ENCODE results near the gene OTX2. TPM values are rescaled to one million over a fixed set of nuclear protein-coding genes. Genes with fewer than 3 reads are reported as not detected.
A peak's percentile ranks its signal among the peaks of the same experiment; 100 is the strongest.

The OTX2 gene
- total RNA-seq, 1 donor from 2014 or later = not detected

DNA sequence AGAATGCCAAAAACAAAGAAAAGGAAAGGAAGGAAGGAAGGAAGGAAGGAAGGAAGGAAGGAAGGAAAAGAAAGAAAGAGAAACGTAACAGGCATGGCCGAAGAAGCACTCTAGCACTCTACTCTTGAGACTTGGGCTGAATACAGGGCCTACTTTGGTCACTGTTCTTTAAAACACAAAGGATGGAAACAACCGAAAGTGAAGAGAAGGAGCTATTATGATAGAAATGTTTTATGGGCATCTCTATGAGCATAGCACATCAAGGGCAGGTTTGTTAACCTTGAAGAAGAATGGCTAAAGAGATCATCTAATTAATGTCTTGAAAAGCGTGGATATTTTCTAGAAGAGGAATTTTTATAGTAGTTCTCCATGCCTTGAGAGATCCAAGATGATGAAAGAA, 15.9 kb upstream of the OTX2 start:
- H3K4me1 Mint-ChIP-seq (ENCODE audit: low read depth) = peaks cover 5% of the 10 kb centered on the region
- no peak overlapping the region for H3K27ac Mint-ChIP-seq
- H3K36me3 Mint-ChIP-seq (ENCODE audit: insufficient read depth) = no peaks in the 10 kb centered on the region
- TF ChIP-seq, protein P1, sequence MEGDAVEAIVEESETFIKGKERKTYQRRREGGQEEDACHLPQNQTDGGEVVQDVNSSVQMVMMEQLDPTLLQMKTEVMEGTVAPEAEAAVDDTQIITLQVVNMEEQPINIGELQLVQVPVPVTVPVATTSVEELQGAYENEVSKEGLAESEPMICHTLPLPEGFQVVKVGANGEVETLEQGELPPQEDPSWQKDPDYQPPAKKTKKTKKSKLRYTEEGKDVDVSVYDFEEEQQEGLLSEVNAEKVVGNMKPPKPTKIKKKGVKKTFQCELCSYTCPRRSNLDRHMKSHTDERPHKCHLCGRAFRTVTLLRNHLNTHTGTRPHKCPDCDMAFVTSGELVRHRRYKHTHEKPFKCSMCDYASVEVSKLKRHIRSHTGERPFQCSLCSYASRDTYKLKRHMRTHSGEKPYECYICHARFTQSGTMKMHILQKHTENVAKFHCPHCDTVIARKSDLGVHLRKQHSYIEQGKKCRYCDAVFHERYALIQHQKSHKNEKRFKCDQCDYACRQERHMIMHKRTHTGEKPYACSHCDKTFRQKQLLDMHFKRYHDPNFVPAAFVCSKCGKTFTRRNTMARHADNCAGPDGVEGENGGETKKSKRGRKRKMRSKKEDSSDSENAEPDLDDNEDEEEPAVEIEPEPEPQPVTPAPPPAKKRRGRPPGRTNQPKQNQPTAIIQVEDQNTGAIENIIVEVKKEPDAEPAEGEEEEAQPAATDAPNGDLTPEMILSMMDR (IDR thresholded peaks at IDR 0.05; ENCODE audit: unreplicated experiment) = no peak
- H3K9me3 Mint-ChIP-seq (ENCODE audit: low read depth) = no peaks in the 10 kb centered on the region
- DNase-seq (ENCODE audit: low spot score, unreplicated experiment) = no peak
- H3K4me3 Mint-ChIP-seq (ENCODE audit: low read depth) = no peak overlapping the region
- H3K27me3 Mint-ChIP-seq = peaks cover 36% of the 10 kb centered on the region

DNA sequence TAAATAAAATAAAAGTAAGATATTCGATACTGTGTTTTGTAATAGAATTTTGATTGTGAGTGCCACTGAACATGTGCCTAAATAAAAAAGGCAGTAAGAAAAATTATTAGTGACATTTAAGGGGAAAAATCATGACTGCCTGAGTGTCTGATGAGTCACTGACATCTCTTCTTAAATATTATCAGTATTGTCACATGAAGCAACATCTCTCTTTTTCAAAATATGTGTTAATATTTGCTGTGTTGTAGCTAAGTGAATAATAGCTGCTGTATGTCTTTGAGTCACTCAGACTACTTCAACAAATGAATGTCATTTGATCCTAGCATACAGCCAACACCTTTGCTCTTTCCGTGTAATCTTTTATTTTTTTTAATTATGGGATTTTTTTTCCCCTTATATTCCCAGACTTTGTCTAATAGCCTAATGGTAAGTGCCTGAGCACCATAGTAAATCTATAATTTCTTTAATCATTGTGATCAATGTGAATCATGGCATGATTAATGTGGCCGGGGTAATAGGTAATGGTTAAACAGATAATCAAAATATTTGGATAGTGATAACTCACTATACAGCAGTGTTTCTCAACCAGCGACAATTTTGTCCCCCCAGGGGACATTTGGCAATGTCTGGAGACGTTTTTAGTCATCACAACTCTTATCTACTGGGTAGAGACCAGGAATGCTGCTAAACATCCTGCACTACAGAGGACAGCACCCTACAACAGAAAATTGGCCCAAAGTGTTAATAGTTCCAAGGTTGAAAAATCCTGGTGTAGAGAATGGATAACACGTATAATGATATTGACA, 11.7 kb upstream of the OTX2 start:
- Mint-ChIP-seq H3K27me3 (peaks cover 62% of the 10 kb centered on the region), H3K4me3 (ENCODE audit: low read depth) (no peak overlapping the region), H3K27ac (no peak overlapping the region), H3K9me3 (ENCODE audit: low read depth) (no peaks in the 10 kb centered on the region), H3K4me1 (ENCODE audit: low read depth) (peaks cover 8% of the 10 kb centered on the region), H3K36me3 (ENCODE audit: insufficient read depth) (no peaks in the 10 kb centered on the region)
- DNase-seq (ENCODE audit: low spot score, unreplicated experiment) = no peak
- TF ChIP-seq, protein P1 (IDR thresholded peaks at IDR 0.05; ENCODE audit: unreplicated experiment) = no peak

DNA sequence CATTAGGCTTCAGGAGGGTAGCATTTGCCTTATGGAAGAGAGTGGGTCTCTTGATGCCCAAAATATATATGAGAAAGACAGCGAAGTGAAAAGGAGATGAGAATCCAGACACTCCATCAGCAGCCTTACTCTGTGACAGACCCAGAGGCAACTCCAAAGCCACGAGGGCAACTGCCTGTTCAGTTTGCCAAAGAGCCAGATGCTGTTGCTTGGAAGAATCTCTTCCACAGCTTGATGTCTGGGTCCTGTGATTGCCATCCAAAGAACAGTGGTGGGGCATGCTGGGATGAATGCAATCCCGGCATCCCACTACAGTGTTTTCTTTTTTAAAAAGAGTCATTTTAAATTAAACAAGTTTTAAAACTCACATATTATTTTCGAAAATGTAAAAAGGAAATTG, 10.9 kb upstream of the OTX2 start:
- no peak for DNase-seq (ENCODE audit: low spot score, unreplicated experiment)
- peaks cover 9% of the 10 kb centered on the region for H3K4me1 Mint-ChIP-seq (ENCODE audit: low read depth)
- TF ChIP-seq, protein P1 (IDR thresholded peaks at IDR 0.05; ENCODE audit: unreplicated experiment) = no peak
- no peaks in the 10 kb centered on the region for H3K9me3 Mint-ChIP-seq (ENCODE audit: low read depth)
- no peaks in the 10 kb centered on the region for H3K36me3 Mint-ChIP-seq (ENCODE audit: insufficient read depth)
- H3K27me3 Mint-ChIP-seq = peaks cover 69% of the 10 kb centered on the region
- H3K4me3 Mint-ChIP-seq (ENCODE audit: low read depth) = no peak overlapping the region
- no peak overlapping the region for H3K27ac Mint-ChIP-seq

- no peak for DNase-seq (ENCODE audit: low spot score, unreplicated experiment)
- no peak overlapping the region for H3K4me3 Mint-ChIP-seq (ENCODE audit: low read depth)
Observed at GRCh38 chr14:56817396-56817921, 7.2 kb upstream of the OTX2 start.

DNA sequence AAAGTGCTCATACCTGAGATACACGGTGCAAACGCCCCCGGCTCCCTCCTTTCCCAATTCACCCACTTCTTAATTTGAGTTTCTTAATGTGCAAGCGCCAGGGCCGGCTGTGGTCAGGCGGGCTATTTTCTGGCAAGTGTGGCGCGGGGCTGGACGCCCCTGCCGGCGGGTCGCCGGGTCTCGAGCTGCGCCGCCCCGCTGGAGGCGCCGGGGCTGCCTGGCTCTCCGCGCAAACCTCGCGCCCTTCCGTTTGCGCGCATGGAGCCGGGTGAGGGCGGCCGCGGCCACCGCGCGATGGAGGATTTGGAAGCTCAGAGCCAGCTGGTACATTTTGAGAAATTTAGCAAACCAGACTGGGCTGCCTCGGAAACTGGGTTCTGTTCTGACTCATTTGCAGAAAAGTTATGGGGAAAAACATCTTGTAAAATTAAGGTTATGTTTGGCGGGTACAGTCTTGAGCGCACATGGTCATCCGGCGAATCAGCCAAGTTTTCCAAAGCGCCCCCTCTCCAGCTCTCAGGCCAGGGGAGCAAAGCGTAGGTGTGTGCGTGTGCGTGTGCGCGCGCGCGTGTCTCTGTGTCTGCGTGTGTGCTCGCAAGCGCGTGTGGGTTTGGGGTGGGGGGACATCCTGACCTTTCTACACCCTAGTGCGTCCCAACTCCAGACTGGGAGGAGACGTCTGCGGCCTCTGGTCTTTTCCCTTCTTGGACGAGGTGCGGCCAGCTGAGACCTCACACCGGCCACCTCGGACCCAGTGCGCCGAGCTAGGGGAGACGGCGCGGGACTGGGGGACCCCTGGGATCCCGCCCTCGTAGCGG, 6.5 kb upstream of the OTX2 start:
- Mint-ChIP-seq H3K4me3 (ENCODE audit: low read depth) (peak overlapping the region; percentile 23), H3K36me3 (ENCODE audit: insufficient read depth) (no peaks in the 10 kb centered on the region), H3K9me3 (ENCODE audit: low read depth) (no peaks in the 10 kb centered on the region), H3K27me3 (peaks cover 88% of the 10 kb centered on the region), H3K4me1 (ENCODE audit: low read depth) (peaks cover 4% of the 10 kb centered on the region), H3K27ac (no peak overlapping the region)
- TF ChIP-seq, protein P1 (IDR thresholded peaks at IDR 0.05; ENCODE audit: unreplicated experiment) = peak; percentile 31
- no peak for DNase-seq (ENCODE audit: low spot score, unreplicated experiment)

More at GRCh38 chr14:56817396-56817921, 7.2 kb upstream of the OTX2 start:
- Mint-ChIP-seq H3K36me3 (ENCODE audit: insufficient read depth) (no peaks in the 10 kb centered on the region), H3K9me3 (ENCODE audit: low read depth) (no peaks in the 10 kb centered on the region), H3K27me3 (peaks cover 85% of the 10 kb centered on the region), H3K4me1 (ENCODE audit: low read depth) (peaks cover 9% of the 10 kb centered on the region), H3K27ac (no peak overlapping the region)
- TF ChIP-seq, protein P1 (IDR thresholded peaks at IDR 0.05; ENCODE audit: unreplicated experiment) = no peak

All from progenitor cell of endocrine pancreas (in vitro differentiated cells).